Keratinocyte (primary cell): Measurements from ENCODE around the gene WWC2. TPM values are rescaled to one million over a fixed set of nuclear protein-coding genes. Genes with fewer than 3 reads are reported as not detected.

Experiments
- DNase-seq: peaks from one replicate; pipeline ENCODE4 v3.0.0-alpha.2; 2011; ENCODE audit warnings: low read depth, missing footprints, low spot score
- FAIRE-seq: peaks from 2 replicates; lab custom pipeline; 2011; peaks lifted over from hg19 to GRCh38; lab: Jason Lieb, UNC
- H2AFZ ChIP-seq: 2 replicates; pipeline ENCODE4 v1.6.0; 2012; ENCODE audit warnings: low read length, control low read depth, inconsistent platforms; ENCODE audit not compliant: control insufficient read depth
- H3K27ac ChIP-seq: 2 replicates; pipeline ENCODE4 v1.5.1; 2011; ENCODE audit warnings: low read length; ENCODE audit not compliant: control insufficient read depth, insufficient read depth
- H3K27me3 ChIP-seq: 3 replicates; pipeline ENCODE4 v1.6.0; 2011; ENCODE audit warnings: low read length; ENCODE audit not compliant: control insufficient read depth, insufficient read depth; ENCODE audit errors: extremely low read depth
- H3K36me3 ChIP-seq, 2 experiments: 2 replicates in 1 of 2; 3 replicates in 1 of 2; pipeline ENCODE4 v1.5.1; 2011; ENCODE audit warnings: low read length in 2 of 2, mild to moderate bottlenecking in 1 of 2; ENCODE audit not compliant: control insufficient read depth in 2 of 2, insufficient read depth in 2 of 2; ENCODE audit errors: extremely low read depth in 1 of 2
- H3K4me1 ChIP-seq: 3 replicates; pipeline ENCODE4 v1.5.1; 2011; ENCODE audit warnings: low read length; ENCODE audit not compliant: control insufficient read depth, insufficient read depth; ENCODE audit errors: extremely low read depth
- H3K4me2 ChIP-seq: 3 replicates; pipeline ENCODE4 v1.6.0; 2011; ENCODE audit warnings: low read depth, low read length; ENCODE audit not compliant: control insufficient read depth, insufficient read depth; ENCODE audit errors: extremely low read depth
- H3K4me3 ChIP-seq, 3 experiments: fragments of 200-600 bp in 1 of 3; sonication (generic) in 1 of 3; 2 replicates in 2 of 3; 3 replicates in 1 of 3; pipeline ENCODE4 v1.5.1; 2011 to 2016; ENCODE audit warnings: low read length in 3 of 3, mild to moderate bottlenecking in 3 of 3, control low read depth in 2 of 3, inconsistent platforms in 1 of 3, low read depth in 1 of 3, mixed read lengths in 1 of 3, mixed run types in 1 of 3, moderate library complexity in 1 of 3; ENCODE audit not compliant: control insufficient read depth in 2 of 3, insufficient read depth in 2 of 3; ENCODE audit errors: extremely low read depth in 1 of 3
- H3K79me2 ChIP-seq: 2 replicates; pipeline ENCODE4 v1.6.0; 2012; ENCODE audit warnings: low read length; ENCODE audit not compliant: control insufficient read depth, insufficient read depth
- H3K9ac ChIP-seq: 3 replicates; pipeline ENCODE4 v1.6.0; 2011; ENCODE audit warnings: low read length; ENCODE audit not compliant: control insufficient read depth, insufficient read depth; ENCODE audit errors: extremely low read depth
- H3K9me1 ChIP-seq: 3 replicates; pipeline ENCODE4 v1.6.0; 2011; ENCODE audit warnings: low read length; ENCODE audit not compliant: control insufficient read depth, insufficient read depth; ENCODE audit errors: extremely low read depth
- H3K9me3 ChIP-seq: 2 replicates; pipeline ENCODE4 v1.5.1; 2012; ENCODE audit warnings: low read depth, low read length; ENCODE audit not compliant: control insufficient read depth
- H4K20me1 ChIP-seq: 3 replicates; pipeline ENCODE4 v1.6.0; 2011; ENCODE audit warnings: low read length; ENCODE audit not compliant: control insufficient read depth, insufficient read depth; ENCODE audit errors: extremely low read depth
- CTCF ChIP-seq, 3 experiments: IDR thresholded peaks in 1 of 3; conservative IDR thresholded peaks in 1 of 3; optimal IDR thresholded peaks in 1 of 3; 2 replicates in 2 of 3; 3 replicates in 1 of 3; pipeline versions ENCODE3 to v1.5.1; 2011; ENCODE audit warnings: low read length in 3 of 3, mild to moderate bottlenecking in 3 of 3, moderate library complexity in 2 of 3, control low read depth in 1 of 3, inconsistent platforms in 1 of 3; ENCODE audit not compliant: insufficient read depth in 2 of 3; ENCODE audit errors: extremely low read depth in 1 of 3
- EZH2 ChIP-seq: IDR thresholded peaks from one replicate; pipeline ENCODE4 v1.6.1; 2012; ENCODE audit warnings: inconsistent platforms, mild to moderate bottlenecking, low read length, moderate library complexity
- dilution Hi-C: fragments of 300-500 bp; cut with MboI; formaldehyde crosslinking; loops from one replicate; pipeline ENCODE4 v1.7.0; 2020; ENCODE audit warnings: low sequenced_read_pairs; ENCODE audit not compliant: extremely low pct_ligation_motif_present
- polyA plus RNA-seq, 5 experiments: library from polyadenylated mRNA; depleted of rRNA in 3 of 5; stranded (reverse) in 3 of 5; stranded (forward) in 1 of 5; unstranded in 1 of 5; fragments of >200 nt; gene quantifications; 1 replicate in 1 of 5; 2 replicates in 3 of 5; 3 replicates in 1 of 5; pipeline versions ENCODE4 v1.2.1 to v1.2.3, GENCODE V29; 2011 to 2012; ENCODE audit warnings: missing spikeins in 2 of 5, low read depth in 1 of 5, low replicate concordance in 1 of 5

WWC2 gene
- polyA plus RNA-seq, 1 donor (not counting 4 experiments of a cell fraction or from before 2014, with no cell fraction given): 15.4 TPM

- H3K79me2 ChIP-seq: peaks cover 39% of the 10 kb centered on the region
- dilution Hi-C loops: no loop called here
- no peak overlapping the region for H3K4me2 ChIP-seq
- FAIRE-seq (no peak), DNase-seq (no peak)
- H3K27me3 ChIP-seq: no peaks in the 10 kb centered on the region
- no peaks in the 10 kb centered on the region for H3K9me3 ChIP-seq
- no peaks in the 10 kb centered on the region for H3K9me1 ChIP-seq
- H3K36me3 ChIP-seq: no peaks in the 10 kb centered on the region
- no peak for TF ChIP-seq EZH2
- no peak for TF ChIP-seq CTCF (optimal IDR thresholded peaks at IDR 0.05 in 1 of 3, IDR thresholded peaks at IDR 0.05 in 1 of 3, conservative IDR thresholded peaks at IDR 0.05 in 1 of 3; ENCODE audit: extremely low read depth in 1 of 3, insufficient read depth in 2 of 3, low read length in 3 of 3)
- H2AFZ ChIP-seq: no peak overlapping the region
- H3K4me3 ChIP-seq: no peak overlapping the region
- peaks cover 6% of the 10 kb centered on the region for H3K4me1 ChIP-seq
- no peak overlapping the region for H3K27ac ChIP-seq
- peaks cover 3% of the 10 kb centered on the region for H4K20me1 ChIP-seq
- no peak overlapping the region for H3K9ac ChIP-seq
These were observed 73.8 kb downstream of the WWC2 start for GRCh38 chr4:183172881-183173280.

GRCh38 chr4:183173580-183174526 lies 74.8 kb downstream of the WWC2 start:
- peaks cover 40% of the 10 kb centered on the region for H3K79me2 ChIP-seq
- no peak overlapping the region for H3K4me2 ChIP-seq
- H3K27me3 ChIP-seq: no peaks in the 10 kb centered on the region
- peaks cover 6% of the 10 kb centered on the region for H3K4me1 ChIP-seq
- no peak overlapping the region for H3K27ac ChIP-seq
- FAIRE-seq (peak; percentile 67), DNase-seq (no peak)
- peaks cover 3% of the 10 kb centered on the region for H4K20me1 ChIP-seq
- H3K4me3 ChIP-seq: no peak overlapping the region
- no peaks in the 10 kb centered on the region for H3K9me3 ChIP-seq
- no peak for TF ChIP-seq EZH2
- no peak for TF ChIP-seq CTCF (optimal IDR thresholded peaks at IDR 0.05 in 1 of 3, IDR thresholded peaks at IDR 0.05 in 1 of 3, conservative IDR thresholded peaks at IDR 0.05 in 1 of 3; ENCODE audit: extremely low read depth in 1 of 3, insufficient read depth in 2 of 3, low read length in 3 of 3)
- H3K9me1 ChIP-seq: no peaks in the 10 kb centered on the region
- H3K9ac ChIP-seq: no peak overlapping the region
- H3K36me3 ChIP-seq: no peaks in the 10 kb centered on the region
- dilution Hi-C loops: no loop called here
- no peak overlapping the region for H2AFZ ChIP-seq
